ENCODE measurements around the gene KAT2A.
"Not testable (repeated sequence)": the region's sequence is repeated elsewhere in the genome, so short reads cannot be mapped to it uniquely, and the experiment has no call there.

The KAT2A gene

GRCh38 chr17:42120770-42121769 is at the start of gene KAT2A:
Gene KAT2A, minus strand, starts transcription at chr17:42121367. Its CDS starts 63 bp downstream, at chr17:42121304.
- DNase-seq (ENCODE audit: low read depth): peak; percentile 63

- no peak for DNase-seq (ENCODE audit: low read depth)
Measured at GRCh38 chr17:42169351-42169750, 48.2 kb upstream of the KAT2A start.

- DNase-seq (ENCODE audit: low read depth): no peak
Measured at GRCh38 chr17:42167807-42168206, 46.6 kb upstream of the KAT2A start.

- no peak for DNase-seq (ENCODE audit: low read depth)
Measured at GRCh38 chr17:42166196-42166763, 45.1 kb upstream of the KAT2A start.

DNA sequence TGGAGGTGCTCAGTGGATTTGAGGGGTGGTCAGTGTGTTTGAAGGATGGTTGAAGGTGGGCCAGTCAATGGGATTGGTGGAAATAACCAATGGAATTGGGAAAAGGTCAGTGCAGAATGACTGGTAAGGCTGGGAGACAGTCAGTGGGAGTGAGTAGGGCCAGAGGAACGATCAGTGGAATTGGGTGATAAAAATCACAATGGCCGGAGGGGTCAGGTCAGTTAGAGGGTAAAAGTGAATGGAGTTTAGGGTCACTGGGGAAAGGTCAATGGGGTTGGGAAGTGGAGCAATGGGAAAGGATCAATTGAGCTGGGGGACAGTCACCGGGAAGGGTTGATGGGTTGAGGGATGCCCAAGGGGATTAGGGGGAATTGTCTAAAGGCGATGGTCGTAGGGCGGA is 44.6 kb upstream of the KAT2A start:
- DNase-seq (ENCODE audit: low read depth): no peak

- no peak for DNase-seq (ENCODE audit: low read depth)
Measured at GRCh38 chr17:42163696-42164407, 42.7 kb upstream of the KAT2A start.

GRCh38 chr17:42163113-42163512 is 41.9 kb upstream of the KAT2A start:
- no peak for DNase-seq (ENCODE audit: low read depth)

DNA sequence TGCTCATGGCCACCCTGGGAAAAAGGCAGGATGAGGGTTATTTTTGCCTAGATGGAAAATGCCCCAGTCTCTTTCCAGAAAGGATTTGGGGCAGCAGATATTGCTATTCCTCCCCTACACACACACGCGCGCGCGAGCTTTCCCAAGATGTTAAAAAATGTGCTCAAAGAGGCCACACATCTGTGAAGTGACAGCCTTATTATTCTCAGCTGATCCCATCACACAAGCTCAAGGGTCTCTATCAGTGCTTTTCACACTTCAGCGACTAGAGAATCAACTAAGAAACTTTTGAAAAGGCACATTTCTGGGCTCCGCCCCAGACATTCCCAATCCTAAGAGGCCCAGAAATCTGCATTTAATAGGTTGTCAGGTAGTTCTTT is 39.4 kb upstream of the KAT2A start:
- no peak for DNase-seq (ENCODE audit: low read depth)

GRCh38 chr17:42159796-42160530 is 38.8 kb upstream of the KAT2A start:
- no peak for DNase-seq (ENCODE audit: low read depth)

GRCh38 chr17:42155614-42156045 is 34.5 kb upstream of the KAT2A start:
- no peak for DNase-seq (ENCODE audit: low read depth)

GRCh38 chr17:42153919-42154742 is 33.0 kb upstream of the KAT2A start:
- no peak for DNase-seq (ENCODE audit: low read depth)

DNA sequence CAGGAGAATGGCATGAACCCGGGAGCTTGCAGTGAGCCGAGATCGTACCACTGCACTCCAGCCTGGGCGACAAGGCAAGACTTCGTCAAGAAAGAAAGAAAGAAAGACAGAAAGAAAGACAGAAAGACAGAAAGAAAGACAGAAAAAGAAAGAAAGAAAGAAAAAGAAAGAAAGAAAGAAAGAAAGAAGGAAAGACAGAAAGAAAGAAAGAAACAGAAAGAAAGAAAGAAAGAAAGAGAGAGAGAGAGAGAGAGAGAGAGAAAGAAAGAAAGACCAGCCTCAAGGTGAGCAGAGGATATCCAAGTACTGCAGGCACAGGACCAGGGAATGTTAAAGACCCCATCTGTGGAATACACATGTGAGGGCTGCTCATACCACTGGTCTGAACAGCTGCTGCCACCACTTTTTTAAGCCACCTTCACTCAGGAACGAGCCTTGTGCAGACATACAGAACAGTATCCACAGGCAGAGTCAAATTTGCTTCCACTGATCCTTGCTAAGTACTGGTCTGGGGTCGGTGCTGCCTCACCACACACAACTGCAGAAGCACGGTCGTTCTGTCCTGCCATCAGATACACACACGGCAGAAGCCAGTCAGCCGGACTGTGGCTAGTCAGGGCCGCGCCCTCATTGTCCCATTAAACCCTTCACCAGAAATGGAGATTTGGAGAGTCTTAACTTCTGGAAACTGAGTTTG is 25.9 kb upstream of the KAT2A start:
- no peak for DNase-seq (ENCODE audit: low read depth)

GRCh38 chr17:42143138-42143537 is 22.0 kb upstream of the KAT2A start:
- not testable (repeated sequence) for DNase-seq (ENCODE audit: low read depth)

GRCh38 chr17:42142371-42142896 is 21.3 kb upstream of the KAT2A start:
- no peak for DNase-seq (ENCODE audit: low read depth)

DNA sequence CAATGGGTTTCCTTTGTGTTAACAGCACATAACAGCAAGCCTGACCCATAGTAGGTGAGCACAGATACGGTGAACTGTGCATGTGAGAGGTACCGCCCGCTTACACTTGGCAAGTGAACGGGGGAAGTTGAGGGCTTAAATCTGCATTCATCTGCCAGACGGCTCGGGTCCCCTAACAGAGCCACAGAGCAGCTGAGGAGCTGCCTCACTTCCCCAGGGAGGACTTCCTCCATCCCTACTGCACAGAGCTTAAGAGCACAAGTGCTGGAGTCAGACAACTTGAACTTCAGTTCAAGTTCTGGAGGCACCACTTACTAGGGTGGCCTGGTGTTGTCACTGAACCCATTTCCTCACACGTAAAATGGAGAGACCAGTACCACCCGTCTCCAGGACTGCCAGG is 20.2 kb upstream of the KAT2A start:
- no peak for DNase-seq (ENCODE audit: low read depth)

GRCh38 chr17:42140690-42141089 is 19.5 kb upstream of the KAT2A start:
- not testable (repeated sequence) for DNase-seq (ENCODE audit: low read depth)

- DNase-seq (ENCODE audit: low read depth): no peak
Measured at GRCh38 chr17:42138749-42139492, 17.8 kb upstream of the KAT2A start.

- DNase-seq (ENCODE audit: low read depth): no peak
Measured at GRCh38 chr17:42136654-42137051, 15.5 kb upstream of the KAT2A start.

All from activated T-helper 1 cell treated with Interleukin-2 at 50 U/mL for 16 hours (primary cell).